ENCODE results near the gene COX4I1. TPM values are rescaled to one million over a fixed set of nuclear protein-coding genes. Genes with fewer than 3 reads are reported as not detected.

Gene COX4I1
- total and polyA plus RNA-seq, 2 of the 8 experiments (the other 6 are each of a cell fraction or from before 2014, with no cell fraction given) = 507 to 707 TPM

DNA sequence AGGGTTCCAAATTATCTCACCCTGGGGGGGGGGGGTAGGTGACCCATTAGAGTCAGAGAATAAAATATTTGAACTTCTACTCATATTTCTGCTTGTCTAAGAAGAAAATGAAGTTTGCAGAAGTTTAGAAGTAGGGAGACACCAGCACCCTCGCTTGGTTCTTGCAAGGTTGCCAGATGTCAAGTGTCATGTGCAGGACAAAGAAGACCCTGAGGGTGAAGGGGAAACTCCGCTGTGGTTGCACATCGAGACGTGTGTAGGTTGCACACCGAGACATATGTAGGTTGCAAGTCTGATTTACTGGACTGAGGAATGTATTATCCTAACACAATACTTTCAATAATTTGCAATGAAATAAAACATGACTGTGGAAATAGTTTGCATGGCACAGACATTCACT, 57.1 kb downstream of the COX4I1 start:
- Histone ChIP-seq H3K4ac (replicated peaks; ENCODE audit: insufficient read length, low read depth, low read length) (no peak overlapping the region), H3K79me1 (ENCODE audit: low read depth, low read length) (no peaks in the 10 kb centered on the region), H3K27ac (ENCODE audit: low read depth, low read length) (no peak overlapping the region), H3K9ac (replicated peaks in 1 of 4; ENCODE audit: extremely low read depth in 1 of 4, low read depth in 3 of 4, low read length in 3 of 4) (no peak overlapping the region), H3K14ac (ENCODE audit: insufficient read length) (no peak overlapping the region), H3K36me3 (ENCODE audit: control insufficient read depth in 2 of 4, insufficient read depth in 4 of 4, low read length in 3 of 4) (no peaks in the 10 kb centered on the region), H2BK5ac (ENCODE audit: low read depth, low read length) (no peak overlapping the region), H3K9me3 (ENCODE audit: insufficient read depth in 2 of 2, low read depth in 1 of 2, low read length in 1 of 2) (no peaks in the 10 kb centered on the region; a peak in 1 of 4 replicates), H3K27me3 (replicated peaks in 1 of 4; ENCODE audit: control insufficient read depth in 3 of 4, extremely low read depth in 1 of 4, insufficient read depth in 3 of 4, low read length in 3 of 4) (no peaks in the 10 kb centered on the region), H3K4me2 (ENCODE audit: insufficient read depth in 1 of 2, low read depth in 2 of 2, low read length in 2 of 2) (no peak overlapping the region), H2BK120ac (replicated peaks; ENCODE audit: low read depth, low read length) (no peak overlapping the region), H3K79me2 (ENCODE audit: control insufficient read depth in 1 of 2, insufficient read depth in 2 of 2, low read length in 2 of 2) (no peaks in the 10 kb centered on the region), H2AFZ (ENCODE audit: low read length) (no peak overlapping the region), H3K56ac (replicated peaks; ENCODE audit: insufficient read length, low read depth, low read length) (no peak overlapping the region), H2BK15ac (ENCODE audit: low read length) (no peak overlapping the region), H3K4me3 (ENCODE audit: extremely low read depth in 1 of 4, insufficient read depth in 2 of 4, low read depth in 3 of 4, low read length in 4 of 4) (no peak overlapping the region), H3K4me1 (replicated peaks in 1 of 4; ENCODE audit: control insufficient read depth in 3 of 4, insufficient read depth in 4 of 4, low read length in 3 of 4) (no peaks in the 10 kb centered on the region), H4K91ac (replicated peaks; ENCODE audit: insufficient read length, low read length) (no peak overlapping the region), H4K20me1 (replicated peaks in 1 of 2; ENCODE audit: control insufficient read depth in 1 of 2, insufficient read depth in 2 of 2, low read length in 2 of 2) (no peaks in the 10 kb centered on the region), H2AK5ac (ENCODE audit: low read depth, low read length) (no peak overlapping the region), H3K23me2 (ENCODE audit: low read depth, low read length) (no peaks in the 10 kb centered on the region), H3K18ac (ENCODE audit: extremely low read depth, low read length) (no peak overlapping the region), H2BK20ac (ENCODE audit: low read length) (no peak overlapping the region), H4K8ac (ENCODE audit: extremely low read depth, insufficient read depth, low read length) (no peak overlapping the region), H3K23ac (ENCODE audit: insufficient read length) (no peak overlapping the region), H4K5ac (ENCODE audit: insufficient read length, low read depth, low read length) (no peak overlapping the region), H2BK12ac (ENCODE audit: low read depth, low read length) (no peak overlapping the region)
- FAIRE-seq (no peak), DNase-seq (ENCODE audit: low read depth in 1 of 2, low spot score in 2 of 2) (no peak)
- CTCF ChIA-PET (ENCODE audit: partially characterized antibody) = interaction anchor here (1.4 kb wide), 1 partner anchor 57 kb away, joined by 4 read pairs; no protein-coding TSS in a partner anchor
- 84% methylated on average over 5 of the region's 5 CpGs; no CpG with 5 or more reads in 1 of the 2 experiments for WGBS, 2 experiments (ENCODE audit: extremely low coverage in 1 of 2, insufficient coverage in 1 of 2, insufficient read length in 1 of 2, insufficient replicate concordance in 2 of 2, low coverage in 1 of 2, low lambda C conversion rate in 2 of 2, missing lambda C conversion rate in 1 of 2)
- no peak for TF ChIP-seq KDM5A (IDR thresholded peaks at IDR 0.05; ENCODE audit: low read length)
- TF ChIP-seq, protein P1, sequence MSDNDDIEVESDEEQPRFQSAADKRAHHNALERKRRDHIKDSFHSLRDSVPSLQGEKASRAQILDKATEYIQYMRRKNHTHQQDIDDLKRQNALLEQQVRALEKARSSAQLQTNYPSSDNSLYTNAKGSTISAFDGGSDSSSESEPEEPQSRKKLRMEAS (IDR thresholded peaks at IDR 0.05) = no peak
- no peak for TF ChIP-seq SP4 (IDR thresholded peaks at IDR 0.05; ENCODE audit: low read length)
- TF ChIP-seq TBP (IDR thresholded peaks at IDR 0.05; ENCODE audit: low read depth, low read length) = no peak
- TF ChIP-seq POLR2AphosphoS5 (IDR thresholded peaks at IDR 0.05; ENCODE audit: low read depth, low read length) = no peak
- TF ChIP-seq CREB1 (IDR thresholded peaks at IDR 0.05) = no peak
- no peak for TF ChIP-seq HDAC2 (IDR thresholded peaks at IDR 0.05; ENCODE audit: borderline replicate concordance in 1 of 2, low read depth in 2 of 2, low read length in 2 of 2)
- TF ChIP-seq PHF8 (conservative IDR thresholded peaks at IDR 0.05; ENCODE audit: low read depth, low read length) = no peak
- TF ChIP-seq SAP30 (IDR thresholded peaks at IDR 0.05; ENCODE audit: insufficient read depth, insufficient replicate concordance, low read length) = no peak
- TF ChIP-seq SP2 (IDR thresholded peaks at IDR 0.05; ENCODE audit: low read length) = no peak
- POLR2A ChIA-PET (ENCODE audit: partially characterized antibody) = no interaction called here
